Fibroblast of lung (primary cell): ENCODE measurements around the gene OGFR. TPM values are rescaled to one million over a fixed set of nuclear protein-coding genes. Genes with fewer than 3 reads are reported as not detected.

Source experiments
- DNase-seq, 2 donors: peaks; one replicate each; pipeline versions ENCODE4 v3.0.0 to v3.0.0-alpha.2; 2010; ENCODE audit warnings: low read depth in 2 of 2
- H2AFZ ChIP-seq: 2 replicates; pipeline ENCODE4 v1.5.1; 2012; ENCODE audit warnings: low read length, control low read depth, inconsistent platforms
- H3K27ac ChIP-seq: 2 replicates; pipeline ENCODE4 v1.5.1; 2011; ENCODE audit warnings: low read length, control low read depth; ENCODE audit not compliant: insufficient read depth
- H3K27me3 ChIP-seq: 2 replicates; pipeline ENCODE4 v1.5.1; 2011; ENCODE audit warnings: mild to moderate bottlenecking, low read length; ENCODE audit not compliant: control insufficient read depth, insufficient read depth
- H3K36me3 ChIP-seq: 2 replicates; pipeline ENCODE4 v1.5.1; 2011; ENCODE audit warnings: low read length; ENCODE audit not compliant: control insufficient read depth, insufficient read depth
- H3K4me1 ChIP-seq: 2 replicates; pipeline ENCODE4 v1.5.1; 2011; ENCODE audit warnings: low read length; ENCODE audit not compliant: control insufficient read depth, insufficient read depth; ENCODE audit errors: extremely low read depth
- H3K4me2 ChIP-seq: 2 replicates; pipeline ENCODE4 v1.5.1; 2011; ENCODE audit warnings: low read length, control low read depth; ENCODE audit not compliant: insufficient read depth; ENCODE audit errors: extremely low read depth
- H3K4me3 ChIP-seq, 4 experiments: fragments of 200-600 bp in 1 of 4; sonication (generic) in 1 of 4; replicated peaks in 1 of 4; 2 replicates each; pipeline ENCODE4 v1.5.1; 2011 to 2016; ENCODE audit warnings: low read length in 4 of 4, low read depth in 3 of 4, mild to moderate bottlenecking in 3 of 4, control low read depth in 2 of 4, inconsistent platforms in 1 of 4, mixed read lengths in 1 of 4; ENCODE audit not compliant: insufficient read depth in 1 of 4; ENCODE audit errors: control extremely low read depth in 1 of 4
- H3K79me2 ChIP-seq: 2 replicates; pipeline ENCODE4 v1.5.1; 2012; ENCODE audit warnings: mild to moderate bottlenecking, low read length, inconsistent platforms; ENCODE audit not compliant: control insufficient read depth, insufficient read depth
- H3K9ac ChIP-seq: 2 replicates; pipeline ENCODE4 v1.5.1; 2011; ENCODE audit warnings: mild to moderate bottlenecking, low read length, control low read depth; ENCODE audit not compliant: insufficient read depth
- H3K9me3 ChIP-seq: 2 replicates; pipeline ENCODE4 v1.5.1; 2012; ENCODE audit warnings: low read depth, low read length; ENCODE audit not compliant: control insufficient read depth, insufficient read depth
- H4K20me1 ChIP-seq: 2 replicates; pipeline ENCODE4 v1.5.1; 2011; ENCODE audit warnings: low read length; ENCODE audit not compliant: control insufficient read depth, insufficient read depth; ENCODE audit errors: extremely low read depth
- EZH2 ChIP-seq: IDR thresholded peaks from 2 replicates; pipeline ENCODE4 v1.5.1; 2012; ENCODE audit warnings: low read length, control low read depth, mild to moderate bottlenecking; ENCODE audit errors: missing control alignments
- polyA plus RNA-seq, 2 donors: library from polyadenylated mRNA; depleted of rRNA in 1 of 2; stranded (reverse) in 1 of 2; unstranded in 1 of 2; fragments of >200 nt; gene quantifications; 2 replicates each; pipeline ENCODE4 v1.2.1, GENCODE V29; 2011 to 2012; ENCODE audit warnings: missing spikeins in 1 of 2
- total RNA-seq: library from RNA; depleted of rRNA; stranded (reverse); fragments of >200 nt; gene quantifications from 2 replicates; pipeline ENCODE4 v1.2.1, GENCODE V29; 2014
- TF ChIP-seq, protein P1 (sequence below), 2 donors: IDR thresholded peaks in 1 of 2; conservative IDR thresholded peaks in 1 of 2; 1 replicate in 1 of 2; 2 replicates in 1 of 2; pipeline ENCODE4 v1.5.1; 2011 to 2012; ENCODE audit warnings: low read length in 2 of 2, control low read depth in 1 of 2, inconsistent platforms in 1 of 2, low read depth in 1 of 2, mild to moderate bottlenecking in 1 of 2

Gene OGFR
- total and polyA plus RNA-seq, 2 donors (not counting 1 experiment from before 2014, with no cell fraction given) = 19.7 to 34.0 TPM

DNA sequence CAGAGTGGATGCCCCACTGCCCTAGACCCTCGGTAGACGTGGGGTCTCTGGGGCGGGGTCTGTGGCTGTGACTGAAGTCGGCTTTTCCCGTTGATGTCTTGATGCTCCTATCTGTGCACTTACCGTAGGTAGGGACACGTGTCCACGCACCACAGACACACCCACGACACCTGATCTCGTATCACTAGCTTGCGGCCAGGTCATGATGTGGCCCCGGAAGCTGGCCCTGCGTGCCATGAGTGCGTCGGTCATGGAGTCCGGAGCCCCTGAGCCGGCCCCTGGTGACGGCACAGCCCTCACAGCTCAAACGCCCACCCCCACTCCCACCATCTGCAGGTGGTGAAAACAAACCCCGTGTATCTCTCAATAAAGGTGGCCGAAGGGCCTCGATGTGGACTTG, 42.3 kb upstream of the OGFR start:
- TF ChIP-seq, protein P1, sequence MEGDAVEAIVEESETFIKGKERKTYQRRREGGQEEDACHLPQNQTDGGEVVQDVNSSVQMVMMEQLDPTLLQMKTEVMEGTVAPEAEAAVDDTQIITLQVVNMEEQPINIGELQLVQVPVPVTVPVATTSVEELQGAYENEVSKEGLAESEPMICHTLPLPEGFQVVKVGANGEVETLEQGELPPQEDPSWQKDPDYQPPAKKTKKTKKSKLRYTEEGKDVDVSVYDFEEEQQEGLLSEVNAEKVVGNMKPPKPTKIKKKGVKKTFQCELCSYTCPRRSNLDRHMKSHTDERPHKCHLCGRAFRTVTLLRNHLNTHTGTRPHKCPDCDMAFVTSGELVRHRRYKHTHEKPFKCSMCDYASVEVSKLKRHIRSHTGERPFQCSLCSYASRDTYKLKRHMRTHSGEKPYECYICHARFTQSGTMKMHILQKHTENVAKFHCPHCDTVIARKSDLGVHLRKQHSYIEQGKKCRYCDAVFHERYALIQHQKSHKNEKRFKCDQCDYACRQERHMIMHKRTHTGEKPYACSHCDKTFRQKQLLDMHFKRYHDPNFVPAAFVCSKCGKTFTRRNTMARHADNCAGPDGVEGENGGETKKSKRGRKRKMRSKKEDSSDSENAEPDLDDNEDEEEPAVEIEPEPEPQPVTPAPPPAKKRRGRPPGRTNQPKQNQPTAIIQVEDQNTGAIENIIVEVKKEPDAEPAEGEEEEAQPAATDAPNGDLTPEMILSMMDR (conservative IDR thresholded peaks at IDR 0.05 in 1 of 2, IDR thresholded peaks at IDR 0.05 in 1 of 2; ENCODE audit: low read depth in 1 of 2, low read length in 2 of 2) = no peak
- no peak for TF ChIP-seq EZH2
- Histone ChIP-seq H3K27me3 (peaks cover 9% of the 10 kb centered on the region), H4K20me1 (no peaks in the 10 kb centered on the region), H2AFZ (no peak overlapping the region), H3K4me1 (no peaks in the 10 kb centered on the region), H3K9me3 (no peaks in the 10 kb centered on the region), H3K27ac (no peak overlapping the region), H3K9ac (no peak overlapping the region), H3K36me3 (no peaks in the 10 kb centered on the region), H3K4me2 (no peak overlapping the region), H3K4me3 (no peak overlapping the region), H3K79me2 (no peaks in the 10 kb centered on the region)
- no peak for DNase-seq

DNA sequence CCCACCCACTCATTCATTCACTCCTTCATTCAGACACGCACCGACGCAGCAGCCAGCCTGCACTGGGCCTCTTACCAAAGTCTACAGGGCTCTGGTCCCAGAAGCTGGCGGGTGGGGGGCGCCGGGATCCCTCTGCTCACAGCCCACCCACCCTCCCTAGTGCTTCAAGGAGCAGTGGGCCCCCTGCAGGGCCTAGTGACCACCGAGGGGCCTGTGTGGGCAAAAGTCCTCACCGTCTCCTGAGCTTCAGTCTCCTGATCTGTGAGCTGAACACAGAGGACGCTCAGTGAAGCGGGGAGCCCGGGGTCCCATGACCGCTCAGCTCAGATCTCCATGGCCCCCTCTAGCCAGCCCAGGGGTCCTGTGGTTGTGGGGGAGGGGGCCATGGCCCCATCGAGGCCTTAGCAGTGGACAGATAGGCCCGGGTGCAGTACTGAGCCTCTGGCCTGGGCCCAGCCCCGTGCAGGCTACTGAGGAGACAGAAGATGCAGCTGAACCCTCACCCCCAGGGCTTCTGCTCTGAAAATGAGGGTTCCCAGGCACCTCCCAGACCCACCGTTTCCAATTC, 41.8 kb upstream of the OGFR start:
- H3K9me3 ChIP-seq = no peaks in the 10 kb centered on the region
- H3K4me3 ChIP-seq = no peak overlapping the region
- no peaks in the 10 kb centered on the region for H3K36me3 ChIP-seq
- H3K9ac ChIP-seq = no peak overlapping the region
- no peak overlapping the region for H3K27ac ChIP-seq
- no peaks in the 10 kb centered on the region for H3K79me2 ChIP-seq
- no peaks in the 10 kb centered on the region for H3K4me1 ChIP-seq
- H3K27me3 ChIP-seq = peaks cover 9% of the 10 kb centered on the region
- no peak for DNase-seq
- TF ChIP-seq EZH2 = no peak
- TF ChIP-seq, protein P1 (conservative IDR thresholded peaks at IDR 0.05 in 1 of 2, IDR thresholded peaks at IDR 0.05 in 1 of 2; ENCODE audit: low read depth in 1 of 2, low read length in 2 of 2) = no peak
- no peaks in the 10 kb centered on the region for H4K20me1 ChIP-seq
- no peak overlapping the region for H2AFZ ChIP-seq
- H3K4me2 ChIP-seq = no peak overlapping the region

DNA sequence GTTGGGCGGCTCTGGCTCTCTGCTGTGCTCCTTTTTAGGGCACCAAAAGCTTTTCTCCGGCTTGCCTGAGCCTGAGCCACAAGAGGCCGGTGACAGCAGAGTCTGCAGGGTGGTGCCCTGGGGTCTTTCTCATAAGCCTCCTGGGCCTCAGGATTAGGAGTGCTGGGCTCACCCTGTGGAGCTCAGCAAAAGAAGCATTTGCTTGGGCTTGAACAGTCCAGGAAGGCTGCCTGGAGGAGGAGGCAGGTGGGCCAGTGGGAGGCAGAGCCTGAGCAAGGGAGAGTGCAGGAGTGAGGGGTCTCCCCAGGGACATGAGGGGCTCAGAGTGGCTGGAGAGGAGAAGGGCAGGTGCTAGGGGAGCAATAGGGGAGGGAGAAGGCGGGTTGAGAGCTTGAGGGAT, 41.2 kb upstream of the OGFR start:
- Histone ChIP-seq H3K36me3 (no peaks in the 10 kb centered on the region), H3K27ac (no peak overlapping the region), H3K9me3 (no peaks in the 10 kb centered on the region), H4K20me1 (no peaks in the 10 kb centered on the region), H3K27me3 (peaks cover 9% of the 10 kb centered on the region), H3K9ac (no peak overlapping the region), H3K4me1 (no peaks in the 10 kb centered on the region), H3K4me2 (no peak overlapping the region), H3K4me3 (no peak overlapping the region), H2AFZ (no peak overlapping the region), H3K79me2 (no peaks in the 10 kb centered on the region)
- TF ChIP-seq EZH2 = no peak
- TF ChIP-seq, protein P1 (conservative IDR thresholded peaks at IDR 0.05 in 1 of 2, IDR thresholded peaks at IDR 0.05 in 1 of 2; ENCODE audit: low read depth in 1 of 2, low read length in 2 of 2) = no peak
- DNase-seq = no peak
